HAP-1 (cell line): Measurements from ENCODE around the gene TULP4.
"Not testable (repeated sequence)": the region's sequence is repeated elsewhere in the genome, so short reads cannot be mapped to it uniquely, and the experiment has no call there.

Source experiments
- DNase-seq, 2 experiments: peaks; one replicate each; pipeline ENCODE4 v3.0.0-alpha.2; 2016 to 2020; ENCODE audit warnings: low spot score in 2 of 2
- H3K27me3 ChIP-seq: fragments of 250-450 bp; sonication (Bioruptor Pico); 2 replicates; pipeline ENCODE4 v1.5.1; 2020; ENCODE audit warnings: low read depth, mild to moderate bottlenecking, moderate library complexity
- H3K36me3 ChIP-seq: fragments of 250-450 bp; sonication (Bioruptor Pico); replicated peaks from 2 replicates; pipeline ENCODE4 v1.5.1; 2020; ENCODE audit warnings: mild to moderate bottlenecking
- H3K4me1 ChIP-seq: fragments of 250-450 bp; sonication (Bioruptor Pico); 2 replicates; pipeline ENCODE4 v1.5.1; 2020; ENCODE audit warnings: mild to moderate bottlenecking
- H3K4me3 ChIP-seq: fragments of 250-450 bp; sonication (Bioruptor Pico); 2 replicates; pipeline ENCODE4 v1.5.1; 2020; ENCODE audit warnings: mild to moderate bottlenecking, moderate library complexity
- H3K9me3 ChIP-seq: fragments of 250-450 bp; sonication (Bioruptor Pico); 2 replicates; pipeline ENCODE4 v1.5.1; 2020; ENCODE audit warnings: mild to moderate bottlenecking, moderate library complexity
- in situ Hi-C: fragments of 300-500 bp; cut with MboI; formaldehyde crosslinking; loops from 3 replicates; pipeline ENCODE4 v1.14.3; 2020; ENCODE audit warnings: low sequenced_read_pairs, inconsistent platforms, mixed read lengths

The TULP4 gene

GRCh38 chr6:158387578-158387977, 75.3 kb downstream of the TULP4 start:
- DNase-seq: no peak
- Histone ChIP-seq H3K4me1 (no peaks in the 10 kb centered on the region), H3K9me3 (0 out of 2 replicates have a peak, but pooled peaks cover 2% of the 10 kb centered on the region), H3K4me3 (no peak overlapping the region), H3K27me3 (no peaks in the 10 kb centered on the region), H3K36me3 (no peaks in the 10 kb centered on the region)
- in situ Hi-C loops: no loop called here

- 0 out of 2 replicates have a peak, but pooled peaks cover 2% of the 10 kb centered on the region for H3K9me3 ChIP-seq
- in situ Hi-C loops: no loop called here
- no peak for DNase-seq
- no peaks in the 10 kb centered on the region for H3K4me1 ChIP-seq
- no peak overlapping the region for H3K4me3 ChIP-seq
- no peaks in the 10 kb centered on the region for H3K36me3 ChIP-seq
- no peaks in the 10 kb centered on the region for H3K27me3 ChIP-seq
These were observed 76.5 kb downstream of the TULP4 start for GRCh38 chr6:158388727-158389126.

DNA sequence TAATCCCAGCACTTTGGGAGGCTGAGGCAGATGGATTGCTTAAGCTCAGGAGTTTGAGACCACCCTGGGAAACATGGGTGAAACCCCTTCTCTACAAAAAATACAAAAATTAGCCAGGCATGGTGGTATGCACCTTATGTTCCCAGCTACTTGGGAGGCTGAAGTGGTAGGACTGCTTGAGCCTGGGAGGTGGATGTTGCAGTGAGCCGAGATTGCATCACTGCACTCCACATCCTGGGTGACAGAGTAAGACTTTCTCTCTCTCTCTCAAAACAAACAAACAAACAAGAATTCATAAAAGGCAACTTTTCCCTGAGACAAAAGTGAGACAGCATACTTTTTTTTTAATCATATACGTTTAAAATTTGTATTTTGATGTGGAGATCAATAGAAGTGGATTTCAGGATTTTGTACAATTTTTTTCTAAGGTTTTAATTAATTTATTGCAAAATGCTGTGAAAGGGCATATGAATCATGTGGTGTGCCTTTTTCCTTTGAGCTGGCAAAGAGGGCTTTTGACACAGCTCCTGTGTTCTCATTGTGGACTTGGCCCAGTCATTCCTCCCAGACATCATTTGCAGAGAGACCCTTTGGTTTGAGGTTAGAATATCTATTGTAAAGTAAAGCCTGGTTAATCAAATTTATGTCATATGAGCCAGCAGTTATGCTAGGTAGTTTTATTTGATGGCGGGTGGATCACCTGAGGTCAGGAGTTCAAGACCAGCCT, 77.1 kb downstream of the TULP4 start:
- no peaks in the 10 kb centered on the region for H3K4me1 ChIP-seq
- no peak overlapping the region for H3K4me3 ChIP-seq
- in situ Hi-C loops: no loop called here
- 0 out of 2 replicates have a peak, but pooled peaks cover 2% of the 10 kb centered on the region for H3K9me3 ChIP-seq
- no peak for DNase-seq
- no peaks in the 10 kb centered on the region for H3K27me3 ChIP-seq
- H3K36me3 ChIP-seq: no peaks in the 10 kb centered on the region

- H3K36me3 ChIP-seq: no peaks in the 10 kb centered on the region
- no peak overlapping the region for H3K4me3 ChIP-seq
- H3K9me3 ChIP-seq: 0 out of 2 replicates have a peak, but pooled peaks cover 2% of the 10 kb centered on the region
- no peaks in the 10 kb centered on the region for H3K27me3 ChIP-seq
- no peaks in the 10 kb centered on the region for H3K4me1 ChIP-seq
- no peak for DNase-seq
- in situ Hi-C loops: no loop called here
These were observed 79.0 kb downstream of the TULP4 start for GRCh38 chr6:158391276-158391675.

DNA sequence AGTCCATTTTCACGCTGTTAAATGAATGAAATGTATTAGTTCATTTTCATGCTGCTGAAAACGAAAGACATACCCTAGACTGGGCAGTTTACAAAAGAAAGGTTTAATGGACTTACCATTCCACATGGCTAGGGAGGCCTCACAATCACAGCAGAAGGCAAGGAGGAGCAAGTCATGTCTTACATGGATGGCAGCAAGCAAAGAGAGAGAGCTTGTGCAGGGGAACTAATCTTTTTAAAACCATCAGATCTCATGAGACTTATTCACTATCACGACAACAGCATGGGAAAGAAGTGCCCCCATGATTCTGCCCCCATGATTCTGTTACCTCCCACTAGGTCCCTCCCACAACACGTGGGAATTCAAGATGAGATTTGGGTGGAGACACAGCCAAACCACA, 79.7 kb downstream of the TULP4 start:
- H3K27me3 ChIP-seq, H3K36me3 ChIP-seq, DNase-seq, in situ Hi-C loops, H3K9me3 ChIP-seq, H3K4me1 ChIP-seq, H3K4me3 ChIP-seq: not testable (repeated sequence)

- no peaks in the 10 kb centered on the region for H3K9me3 ChIP-seq
- DNase-seq: no peak
- peaks cover 8% of the 10 kb centered on the region; the same call in 1 of the 2 replicates for H3K4me1 ChIP-seq
- no peaks in the 10 kb centered on the region for H3K36me3 ChIP-seq
- no peak overlapping the region for H3K4me3 ChIP-seq
- no peaks in the 10 kb centered on the region for H3K27me3 ChIP-seq
- in situ Hi-C loops: no loop called here
These were observed 83.9 kb downstream of the TULP4 start for GRCh38 chr6:158396136-158396535.

DNA sequence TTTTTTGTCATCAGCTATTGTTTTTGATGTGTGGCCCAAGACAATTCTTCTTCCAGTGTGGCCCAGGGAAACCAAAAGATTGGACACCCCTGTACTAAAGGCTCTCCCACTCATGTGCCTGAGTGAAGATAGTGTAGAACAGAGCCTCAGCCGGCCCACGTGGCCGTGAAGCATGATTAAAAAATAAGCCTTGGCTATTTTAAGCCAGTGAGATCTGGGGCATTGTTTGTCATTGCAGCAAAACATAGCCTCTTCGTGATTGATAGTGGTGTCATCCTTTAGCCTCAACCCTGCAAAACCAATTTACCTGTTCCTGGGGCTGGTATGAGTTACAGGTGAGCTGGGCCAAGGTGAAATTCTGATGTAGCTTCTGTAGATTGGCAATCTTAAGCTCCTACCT, 85.3 kb downstream of the TULP4 start:
- no peaks in the 10 kb centered on the region for H3K36me3 ChIP-seq
- DNase-seq: no peak
- H3K27me3 ChIP-seq: no peaks in the 10 kb centered on the region
- H3K4me1 ChIP-seq: peaks cover 8% of the 10 kb centered on the region; the same call in 1 of the 2 replicates
- H3K9me3 ChIP-seq: no peaks in the 10 kb centered on the region
- H3K4me3 ChIP-seq: no peak overlapping the region
- in situ Hi-C loops: no loop called here

GRCh38 chr6:158398252-158399024, 86.2 kb downstream of the TULP4 start:
- Histone ChIP-seq H3K4me1 (peaks cover 8% of the 10 kb centered on the region; the same call in 1 of the 2 replicates), H3K27me3 (no peaks in the 10 kb centered on the region), H3K36me3 (no peaks in the 10 kb centered on the region), H3K4me3 (no peak overlapping the region), H3K9me3 (no peaks in the 10 kb centered on the region)
- in situ Hi-C loops: no loop called here
- DNase-seq: no peak

DNA sequence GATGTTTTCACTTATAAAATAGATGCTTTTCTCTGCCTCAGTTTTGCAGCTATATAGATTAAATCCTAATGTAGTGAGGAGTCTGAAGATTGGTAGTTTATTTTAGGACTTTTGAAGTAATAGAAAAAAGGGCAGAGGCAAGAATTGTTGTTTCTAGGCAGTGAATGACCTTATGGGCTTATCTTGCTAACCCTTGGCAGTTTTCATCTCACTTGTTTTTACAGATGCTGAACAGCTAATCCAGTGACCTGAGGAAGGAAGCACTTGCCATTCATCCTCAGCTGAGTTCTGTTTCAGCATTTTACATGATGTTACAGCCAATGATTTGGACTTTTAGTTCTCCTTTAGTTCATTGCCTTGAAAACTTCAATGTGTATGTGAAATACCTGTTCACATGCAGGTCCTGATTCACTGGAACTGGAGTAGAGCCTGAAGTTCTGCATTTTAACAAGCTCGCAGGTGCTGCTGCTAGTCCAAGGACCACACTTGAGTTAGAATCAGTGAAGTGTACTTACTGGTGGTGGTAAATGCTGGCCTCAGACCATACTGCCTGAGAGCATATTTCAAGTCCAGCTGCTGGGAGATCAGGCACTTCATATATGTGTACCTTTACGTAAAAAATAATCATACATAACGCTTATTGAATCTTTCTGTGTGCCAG, 86.9 kb downstream of the TULP4 start:
- Histone ChIP-seq H3K36me3 (no peaks in the 10 kb centered on the region), H3K27me3 (no peaks in the 10 kb centered on the region), H3K9me3 (no peaks in the 10 kb centered on the region), H3K4me3 (no peak overlapping the region), H3K4me1 (peaks cover 8% of the 10 kb centered on the region; the same call in 1 of the 2 replicates)
- in situ Hi-C loops: no loop called here
- no peak for DNase-seq

- H3K36me3 ChIP-seq: peaks cover 5% of the 10 kb centered on the region; the same call in 1 of the 2 replicates
- no peaks in the 10 kb centered on the region for H3K27me3 ChIP-seq
- in situ Hi-C loops: no loop called here
- DNase-seq: no peak
- H3K4me1 ChIP-seq: peaks cover 16% of the 10 kb centered on the region
- H3K4me3 ChIP-seq: no peak overlapping the region
- H3K9me3 ChIP-seq: peaks cover 7% of the 10 kb centered on the region; the same call in 1 of the 2 replicates
These were observed 89.9 kb downstream of the TULP4 start for GRCh38 chr6:158402184-158402583.

GRCh38 chr6:158405321-158405831, 93.1 kb downstream of the TULP4 start:
- H3K27me3 ChIP-seq, H3K9me3 ChIP-seq, H3K4me3 ChIP-seq, H3K4me1 ChIP-seq, in situ Hi-C loops, H3K36me3 ChIP-seq: not testable (repeated sequence)
- peak in 1 of 2 experiments; percentile 65 for DNase-seq

- Histone ChIP-seq H3K4me3 (no peak overlapping the region), H3K4me1 (peaks cover 8% of the 10 kb centered on the region), H3K27me3 (no peaks in the 10 kb centered on the region), H3K9me3 (peaks cover 7% of the 10 kb centered on the region; the same call in 1 of the 2 replicates), H3K36me3 (peaks cover 9% of the 10 kb centered on the region; the same call in 1 of the 2 replicates)
- DNase-seq: no peak
- in situ Hi-C loops: no loop called here
These were observed 93.7 kb downstream of the TULP4 start for GRCh38 chr6:158405933-158406332.

DNA sequence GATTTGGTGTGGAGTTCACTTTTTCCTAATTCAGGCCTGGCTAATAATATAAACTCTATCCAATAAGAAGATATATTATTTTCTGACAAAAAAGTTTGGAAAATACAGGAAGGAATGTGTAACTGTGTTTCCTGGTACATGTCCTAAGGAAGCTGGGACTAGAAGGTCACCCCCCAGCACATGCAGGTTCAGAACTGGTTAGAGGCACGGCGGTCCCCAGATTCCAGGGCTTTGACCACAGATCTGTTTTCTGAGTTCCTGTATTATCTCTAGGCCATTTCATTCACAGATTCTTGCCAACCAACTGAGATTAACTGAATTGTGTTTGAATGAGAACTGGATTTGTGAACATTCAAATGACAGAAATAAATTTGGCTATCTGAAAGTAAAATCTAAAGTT, 94.5 kb downstream of the TULP4 start:
- Histone ChIP-seq H3K4me1 (peaks cover 8% of the 10 kb centered on the region), H3K36me3 (peaks cover 9% of the 10 kb centered on the region; the same call in 1 of the 2 replicates), H3K27me3 (no peaks in the 10 kb centered on the region), H3K4me3 (no peak overlapping the region), H3K9me3 (peaks cover 7% of the 10 kb centered on the region; the same call in 1 of the 2 replicates)
- DNase-seq: no peak
- in situ Hi-C loops: no loop called here
